ENCODE results near the gene FSD1. TPM values are rescaled to one million over a fixed set of nuclear protein-coding genes. Genes with fewer than 3 reads are reported as not detected.

The FSD1 gene
- total RNA-seq, 1 experiment from 2014 or later: not detected

DNA sequence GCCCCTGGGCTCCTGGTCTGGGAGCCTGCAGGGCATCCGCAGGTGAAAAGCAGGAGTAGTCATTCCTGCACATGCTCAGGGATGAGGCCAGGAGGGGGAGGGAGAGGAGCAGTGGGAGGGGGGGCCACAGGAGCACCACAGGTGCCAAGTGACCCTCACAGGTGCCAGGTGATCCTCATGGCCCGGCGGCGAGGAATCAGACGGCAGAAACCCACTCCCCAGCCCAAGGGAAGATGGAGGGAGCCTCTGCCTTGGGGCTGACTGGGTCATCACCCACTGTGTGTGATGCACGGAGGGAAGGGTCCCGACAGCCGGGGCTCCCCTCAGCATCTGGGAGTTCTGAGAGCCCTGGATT, 68.6 kb downstream of the FSD1 start:
- H3K27me3 ChIP-seq (ENCODE audit: insufficient read depth, low read depth): no peaks in the 10 kb centered on the region
- no peak overlapping the region for H3K27ac ChIP-seq
- BruUV-seq (replicated peaks): no TSS peak
- peaks cover 38% of the 10 kb centered on the region for H3F3A ChIP-seq (ENCODE audit: insufficient read depth, low read depth)
- H3K4me1 ChIP-seq (replicated peaks; ENCODE audit: insufficient read depth): peaks cover 48% of the 10 kb centered on the region
- H3K4me2 ChIP-seq: no peak overlapping the region
- no peak overlapping the region for H3K4me3 ChIP-seq
- TF ChIP-seq, protein P1, sequence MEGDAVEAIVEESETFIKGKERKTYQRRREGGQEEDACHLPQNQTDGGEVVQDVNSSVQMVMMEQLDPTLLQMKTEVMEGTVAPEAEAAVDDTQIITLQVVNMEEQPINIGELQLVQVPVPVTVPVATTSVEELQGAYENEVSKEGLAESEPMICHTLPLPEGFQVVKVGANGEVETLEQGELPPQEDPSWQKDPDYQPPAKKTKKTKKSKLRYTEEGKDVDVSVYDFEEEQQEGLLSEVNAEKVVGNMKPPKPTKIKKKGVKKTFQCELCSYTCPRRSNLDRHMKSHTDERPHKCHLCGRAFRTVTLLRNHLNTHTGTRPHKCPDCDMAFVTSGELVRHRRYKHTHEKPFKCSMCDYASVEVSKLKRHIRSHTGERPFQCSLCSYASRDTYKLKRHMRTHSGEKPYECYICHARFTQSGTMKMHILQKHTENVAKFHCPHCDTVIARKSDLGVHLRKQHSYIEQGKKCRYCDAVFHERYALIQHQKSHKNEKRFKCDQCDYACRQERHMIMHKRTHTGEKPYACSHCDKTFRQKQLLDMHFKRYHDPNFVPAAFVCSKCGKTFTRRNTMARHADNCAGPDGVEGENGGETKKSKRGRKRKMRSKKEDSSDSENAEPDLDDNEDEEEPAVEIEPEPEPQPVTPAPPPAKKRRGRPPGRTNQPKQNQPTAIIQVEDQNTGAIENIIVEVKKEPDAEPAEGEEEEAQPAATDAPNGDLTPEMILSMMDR (conservative IDR thresholded peaks at IDR 0.05): no peak
- TF ChIP-seq EZH2 (IDR thresholded peaks at IDR 0.05; ENCODE audit: low read depth): no peak
- H3K9me3 ChIP-seq (ENCODE audit: insufficient read depth, low read depth): no peaks in the 10 kb centered on the region
- H2AFZ ChIP-seq: no peak overlapping the region
- peaks cover 20% of the 10 kb centered on the region for H3K79me2 ChIP-seq (ENCODE audit: low read depth)
- H3K9me2 ChIP-seq (ENCODE audit: insufficient read depth): no peaks in the 10 kb centered on the region
- no peak for DNase-seq
- intact Hi-C loops (cut with micrococcal nuclease; ENCODE audit: unreplicated experiment): loop anchor here (10.0 kb wide), 1 partner anchor 352 kb away; the partner anchor contains the start of gene DPP9
- ChIA-PET POLR2A (ENCODE audit: unreplicated experiment) (no interaction called here), CTCF (no interaction called here)
- no peaks in the 10 kb centered on the region for H3K36me3 ChIP-seq (ENCODE audit: low read depth)
- no peaks in the 10 kb centered on the region; the same call in none of the 2 replicates for H4K20me1 ChIP-seq (ENCODE audit: insufficient read depth)

Other genes with a start within 250 kb of the FSD1 start
- 41.2 and 48.2 TPM in 2 replicates for gene ZBTB7A, start 237.7 kb upstream of the FSD1 start, total RNA-seq (2021)
- gene MAP2K2, start 180.5 kb upstream of the FSD1 start, total RNA-seq (2021): 160 and 211 TPM in 2 replicates
- gene CREB3L3, start 151.0 kb upstream of the FSD1 start, total RNA-seq (2021): not detected in 2 replicates
- gene SIRT6, start 122.0 kb upstream of the FSD1 start, total RNA-seq (2021): 22.2 and 23.2 TPM in 2 replicates
- 0.79 and 1.0 TPM in 2 replicates for gene ANKRD24, start 121.9 kb upstream of the FSD1 start, total RNA-seq (2021)
- not detected in 2 replicates for gene EBI3, start 75.1 kb upstream of the FSD1 start, total RNA-seq (2021)
- gene YJU2, start 57.5 kb upstream of the FSD1 start, total RNA-seq (2021): 8.7 and 11.0 TPM in 2 replicates
- gene SHD, start 25.3 kb upstream of the FSD1 start, total RNA-seq (2021): not detected in 2 replicates
- not detected in 2 replicates for gene TMIGD2, start 2.2 kb upstream of the FSD1 start, total RNA-seq (2021)
- gene STAP2, start 34.2 kb downstream of the FSD1 start, total RNA-seq (2021): 26.9 and 29.8 TPM in 2 replicates
- 12.6 and 19.1 TPM in 2 replicates for gene MPND, start 39.0 kb downstream of the FSD1 start, total RNA-seq (2021)
- gene SH3GL1, start 95.9 kb downstream of the FSD1 start, total RNA-seq (2021): 45.8 and 49.2 TPM in 2 replicates
- gene CHAF1A, start 98.0 kb downstream of the FSD1 start, total RNA-seq (2021): 24.3 and 30.0 TPM in 2 replicates
- gene UBXN6, start 153.2 kb downstream of the FSD1 start, total RNA-seq (2021): 79.4 and 94.7 TPM in 2 replicates
- gene HDGFL2, start 167.7 kb downstream of the FSD1 start, total RNA-seq (2021): 50.8 and 60.2 TPM in 2 replicates
- 1.6 and 1.8 TPM in 2 replicates for gene PLIN4, start 213.9 kb downstream of the FSD1 start, total RNA-seq (2021)
- gene PLIN5, start 230.6 kb downstream of the FSD1 start, total RNA-seq (2021): 4.3 and 4.4 TPM in 2 replicates
- 22.0 and 25.6 TPM in 2 replicates for gene LRG1, start 235.4 kb downstream of the FSD1 start, total RNA-seq (2021)

Data from PC-9 (cell line).